DMS53 treated with DMSO at 0.1 percent for 48 hours (cell line): ENCODE results near the gene ZBTB49.

Source experiments
- DNase-seq: peaks from one replicate; lab custom pipeline; 2025; ENCODE audit not compliant: unreplicated experiment; lab: John Stamatoyannopoulos, UW

Gene ZBTB49

GRCh38 chr4:4281787-4282186, 8.3 kb upstream of the ZBTB49 start:
- DNase-seq: no peak

GRCh38 chr4:4284827-4285618, 5.0 kb upstream of the ZBTB49 start:
- DNase-seq: no peak

- DNase-seq: no peak
Observed at GRCh38 chr4:4288098-4288497, 2.0 kb upstream of the ZBTB49 start.

- DNase-seq: no peak
Observed at GRCh38 chr4:4289055-4289454, 996 bp upstream of the ZBTB49 start.

- DNase-seq: peak; percentile 47
Observed at GRCh38 chr4:4289597-4289940, 482 bp upstream of the ZBTB49 start.

GRCh38 chr4:4293279-4293678, 3.2 kb downstream of the ZBTB49 start:
- no peak for DNase-seq

GRCh38 chr4:4296283-4296846, 6.3 kb downstream of the ZBTB49 start:
- no peak for DNase-seq

GRCh38 chr4:4299006-4299405, 9.0 kb downstream of the ZBTB49 start:
- DNase-seq: no peak

- DNase-seq: no peak
Observed at GRCh38 chr4:4302001-4302400, 11.9 kb downstream of the ZBTB49 start.

- DNase-seq: no peak
Observed at GRCh38 chr4:4302416-4302815, 12.4 kb downstream of the ZBTB49 start.

- no peak for DNase-seq
Observed at GRCh38 chr4:4306920-4307319, 16.9 kb downstream of the ZBTB49 start.

GRCh38 chr4:4308800-4309441, 18.9 kb downstream of the ZBTB49 start:
- DNase-seq: no peak

GRCh38 chr4:4311193-4311592, 21.1 kb downstream of the ZBTB49 start:
- DNase-seq: no peak

GRCh38 chr4:4315461-4316149, 25.6 kb downstream of the ZBTB49 start:
- no peak for DNase-seq

- DNase-seq: no peak
Observed at GRCh38 chr4:4316150-4316495, 26.1 kb downstream of the ZBTB49 start.

GRCh38 chr4:4317496-4318232, 27.6 kb downstream of the ZBTB49 start:
- DNase-seq: no peak

GRCh38 chr4:4320528-4320927, 30.5 kb downstream of the ZBTB49 start:
- DNase-seq: no peak

GRCh38 chr4:4320951-4321714, 31.1 kb downstream of the ZBTB49 start:
- DNase-seq: no peak

- DNase-seq: no peak
Observed at GRCh38 chr4:4321951-4322688, 32.1 kb downstream of the ZBTB49 start.
